GM21447 (cell line): ENCODE measurements around the gene FBXW7.

Experiments used
- ATAC-seq: cut with Tn5 transposase; IDR thresholded peaks from one replicate; pipeline ENCODE4 v1.9.1; 2021; ENCODE audit not compliant: unreplicated experiment

Gene FBXW7

GRCh38 chr4:152434011-152434410 is 101.9 kb downstream of the FBXW7 start:
- no peak for ATAC-seq

- ATAC-seq: no peak
Observed at GRCh38 chr4:152431784-152432183, 104.1 kb downstream of the FBXW7 start.

GRCh38 chr4:152431291-152431690 is 104.6 kb downstream of the FBXW7 start:
- ATAC-seq: no peak

- no peak for ATAC-seq
Observed at GRCh38 chr4:152430507-152430906, 105.4 kb downstream of the FBXW7 start.

GRCh38 chr4:152427981-152428380 is 107.9 kb downstream of the FBXW7 start:
- ATAC-seq: no peak

- no peak for ATAC-seq
Observed at GRCh38 chr4:152424977-152425376, 110.9 kb downstream of the FBXW7 start.

- ATAC-seq: no peak
Observed at GRCh38 chr4:152424396-152424795, 111.5 kb downstream of the FBXW7 start.

GRCh38 chr4:152422817-152423320 is 113.0 kb downstream of the FBXW7 start:
- no peak for ATAC-seq

- no peak for ATAC-seq
Observed at GRCh38 chr4:152421576-152421975, 114.3 kb downstream of the FBXW7 start.

- no peak for ATAC-seq
Observed at GRCh38 chr4:152419809-152420208, 116.1 kb downstream of the FBXW7 start.

- no peak for ATAC-seq
Observed at GRCh38 chr4:152417673-152418072, 118.2 kb downstream of the FBXW7 start.

- ATAC-seq: no peak
Observed at GRCh38 chr4:152415980-152416379, 119.9 kb downstream of the FBXW7 start.

- ATAC-seq: no peak
Observed at GRCh38 chr4:152408514-152409327, 127.2 kb downstream of the FBXW7 start.

- ATAC-seq: no peak
Observed at GRCh38 chr4:152401424-152401823, 134.5 kb downstream of the FBXW7 start.

- no peak for ATAC-seq
Observed at GRCh38 chr4:152399246-152399645, 136.6 kb downstream of the FBXW7 start.

GRCh38 chr4:152398060-152398459 is 137.8 kb downstream of the FBXW7 start:
- no peak for ATAC-seq

- no peak for ATAC-seq
Observed at GRCh38 chr4:152394791-152395190, 141.1 kb downstream of the FBXW7 start.

- ATAC-seq: no peak
Observed at GRCh38 chr4:152392079-152392478, 143.8 kb downstream of the FBXW7 start.

GRCh38 chr4:152390216-152390615 is 145.7 kb downstream of the FBXW7 start:
- ATAC-seq: no peak

GRCh38 chr4:152389359-152389758 is 146.5 kb downstream of the FBXW7 start:
- no peak for ATAC-seq

GRCh38 chr4:152385551-152385950 is 150.3 kb downstream of the FBXW7 start:
- no peak for ATAC-seq

GRCh38 chr4:152382057-152382785 is 153.7 kb downstream of the FBXW7 start:
- peak; percentile 89 for ATAC-seq
